DOHH2 (cell line): ENCODE data around the gene KCNK1.

Experiments used
- H3F3A ChIP-seq: fragments of 200-600 bp; sonication (generic), shearing (Covaris generic); 2 replicates; pipeline ENCODE4 v1.6.0; 2016; ENCODE audit warnings: antibody characterized with exemption, mild to moderate bottlenecking; ENCODE audit not compliant: control insufficient read depth, insufficient read depth
- H3K27ac ChIP-seq: fragments of 200-600 bp; sonication (generic); 2 replicates; pipeline ENCODE4 v1.5.1; 2014; ENCODE audit warnings: low read depth, mild to moderate bottlenecking, low read length, moderate library complexity
- H3K27me3 ChIP-seq: fragments of 200-600 bp; sonication (generic); 2 replicates; pipeline ENCODE4 v1.6.1; 2014; ENCODE audit warnings: mild to moderate bottlenecking, low read length, mixed read lengths; ENCODE audit not compliant: control insufficient read depth
- H3K36me3 ChIP-seq: fragments of 200-600 bp; sonication (generic); 2 replicates; pipeline ENCODE4 v1.6.1; 2014; ENCODE audit warnings: mild to moderate bottlenecking, low read length, moderate library complexity, mixed read lengths; ENCODE audit not compliant: control insufficient read depth
- H3K4me1 ChIP-seq: fragments of 200-600 bp; sonication (generic); 2 replicates; pipeline ENCODE4 v1.6.1; 2014; ENCODE audit warnings: mild to moderate bottlenecking, low read length, mixed read lengths; ENCODE audit not compliant: control insufficient read depth
- H3K4me2 ChIP-seq: fragments of 200-600 bp; sonication (generic); 2 replicates; pipeline ENCODE4 v1.6.0; 2014; ENCODE audit warnings: mild to moderate bottlenecking, low read length, moderate library complexity
- H3K4me3 ChIP-seq: fragments of 200-600 bp; sonication (generic); 2 replicates; pipeline ENCODE4 v1.5.1; 2014; ENCODE audit warnings: mild to moderate bottlenecking, low read length, mixed read lengths
- H3K79me2 ChIP-seq: fragments of 200-600 bp; sonication (generic); 2 replicates; pipeline ENCODE4 v1.6.1; 2014; ENCODE audit warnings: mild to moderate bottlenecking, low read length, mixed read lengths; ENCODE audit not compliant: control insufficient read depth
- H3K9me2 ChIP-seq: fragments of 200-600 bp; sonication (generic); replicated peaks from 2 replicates; pipeline ENCODE4 v1.6.1; 2014; ENCODE audit warnings: mild to moderate bottlenecking, low read length, mixed read lengths; ENCODE audit not compliant: control insufficient read depth
- H3K9me3 ChIP-seq: fragments of 200-600 bp; sonication (generic); 2 replicates; pipeline ENCODE4 v1.6.1; 2014; ENCODE audit warnings: antibody characterized with exemption, low read length, mixed read lengths; ENCODE audit not compliant: control insufficient read depth, insufficient read depth
- H4K20me1 ChIP-seq: fragments of 200-600 bp; sonication (generic); 2 replicates; pipeline ENCODE4 v1.6.0; 2014; ENCODE audit warnings: low read depth, mild to moderate bottlenecking, antibody characterized with exemption, low read length, moderate library complexity; ENCODE audit not compliant: control insufficient read depth, insufficient read depth
- CTCF ChIP-seq: fragments of 200-600 bp; sonication (generic); IDR thresholded peaks from one replicate; pipeline ENCODE4 v1.5.1; 2014; ENCODE audit warnings: antibody characterized with exemption, mild to moderate bottlenecking, low read depth, low read length; ENCODE audit not compliant: poor library complexity, severe bottlenecking
- EZH2phosphoT487 ChIP-seq: fragments of 200-600 bp; sonication (generic); IDR thresholded peaks from 2 replicates; pipeline ENCODE4 v1.6.1; 2017; ENCODE audit warnings: borderline replicate concordance, mild to moderate bottlenecking, antibody characterized with exemption, low read length, moderate library complexity, mixed read lengths

Gene KCNK1

GRCh38 chr1:233673947-233674431 lies 60.1 kb downstream of the KCNK1 start:
- Histone ChIP-seq H3K27ac (no peak overlapping the region), H3K4me2 (no peak overlapping the region), H3K4me3 (no peak overlapping the region), H3K4me1 (no peaks in the 10 kb centered on the region), H3K9me3 (no peaks in the 10 kb centered on the region), H3K27me3 (no peaks in the 10 kb centered on the region), H3K36me3 (no peaks in the 10 kb centered on the region), H3K79me2 (no peaks in the 10 kb centered on the region), H3K9me2 (no peaks in the 10 kb centered on the region), H3F3A (no peaks in the 10 kb centered on the region), H4K20me1 (no peaks in the 10 kb centered on the region)
- TF ChIP-seq EZH2phosphoT487 (no peak), CTCF (no peak)

GRCh38 chr1:233675446-233675845 lies 61.5 kb downstream of the KCNK1 start:
- no peak overlapping the region for H3K27ac ChIP-seq
- no peaks in the 10 kb centered on the region for H4K20me1 ChIP-seq
- no peaks in the 10 kb centered on the region for H3K27me3 ChIP-seq
- H3K4me3 ChIP-seq, result no peak overlapping the region
- H3K9me2 ChIP-seq, result no peaks in the 10 kb centered on the region
- H3K79me2 ChIP-seq, result no peaks in the 10 kb centered on the region
- H3K4me2 ChIP-seq, result no peak overlapping the region
- no peaks in the 10 kb centered on the region for H3F3A ChIP-seq
- H3K9me3 ChIP-seq, result no peaks in the 10 kb centered on the region
- TF ChIP-seq CTCF, result no peak
- TF ChIP-seq EZH2phosphoT487, result no peak
- H3K36me3 ChIP-seq, result no peaks in the 10 kb centered on the region
- no peaks in the 10 kb centered on the region for H3K4me1 ChIP-seq

- Histone ChIP-seq H3K9me2 (no peaks in the 10 kb centered on the region), H3F3A (no peaks in the 10 kb centered on the region), H3K4me1 (no peaks in the 10 kb centered on the region), H3K27ac (no peak overlapping the region), H3K9me3 (no peaks in the 10 kb centered on the region), H3K27me3 (no peaks in the 10 kb centered on the region), H4K20me1 (no peaks in the 10 kb centered on the region), H3K4me3 (no peak overlapping the region), H3K4me2 (no peak overlapping the region), H3K36me3 (no peaks in the 10 kb centered on the region), H3K79me2 (no peaks in the 10 kb centered on the region)
- no peak for TF ChIP-seq EZH2phosphoT487
- TF ChIP-seq CTCF, result no peak
Measured at GRCh38 chr1:233675893-233676292, 62.0 kb downstream of the KCNK1 start.
